Memory B cell (primary cell): ENCODE data around the gene JCAD.
"Not testable (repeated sequence)": the region's sequence is repeated elsewhere in the genome, so short reads cannot be mapped to it uniquely, and the experiment has no call there.

Source experiments
- ATAC-seq: fragments of 150-1000 bp; cut with Tn5 transposase; 2 replicates; pipeline ENCODE4 v1.10.0; 2021; ENCODE audit warnings: low read depth, mild to moderate bottlenecking, moderate library complexity
- DNase-seq, 2 donors: peaks; one replicate each; pipeline ENCODE4 v3.0.0; 2022; ENCODE audit warnings: low spot score in 2 of 2
- H3K27ac Mint-ChIP-seq: one replicate; pipeline ENCODE4 v1.8.0; 2022; ENCODE audit warnings: mild to moderate bottlenecking, moderate library complexity, mixed read lengths
- H3K27me3 Mint-ChIP-seq: one replicate; pipeline ENCODE4 v1.8.0; 2022; ENCODE audit warnings: mixed read lengths
- H3K36me3 Mint-ChIP-seq: one replicate; pipeline ENCODE4 v1.8.0; 2022; ENCODE audit warnings: mild to moderate bottlenecking, mixed read lengths
- H3K4me1 Mint-ChIP-seq: one replicate; pipeline ENCODE4 v1.8.0; 2022; ENCODE audit warnings: mixed read lengths
- H3K4me3 Mint-ChIP-seq: one replicate; pipeline ENCODE4 v1.8.0; 2022; ENCODE audit warnings: mild to moderate bottlenecking, moderate library complexity, mixed read lengths
- H3K9me3 Mint-ChIP-seq: one replicate; pipeline ENCODE4 v1.8.0; 2022; ENCODE audit warnings: mixed read lengths

Gene JCAD

GRCh38 chr10:29987471-29987870 lies 71.9 kb downstream of the JCAD start:
- H3K9me3 Mint-ChIP-seq, result peaks cover 13% of the 10 kb centered on the region
- H3K4me3 Mint-ChIP-seq, result no peak overlapping the region
- no peak for ATAC-seq
- H3K36me3 Mint-ChIP-seq, result peaks cover 2% of the 10 kb centered on the region
- H3K4me1 Mint-ChIP-seq, result no peaks in the 10 kb centered on the region
- no peaks in the 10 kb centered on the region for H3K27me3 Mint-ChIP-seq
- no peak overlapping the region for H3K27ac Mint-ChIP-seq
- no peak for DNase-seq

GRCh38 chr10:29982997-29983648 lies 76.3 kb downstream of the JCAD start:
- DNase-seq, result no peak
- Mint-ChIP-seq H3K27ac (no peak overlapping the region), H3K4me3 (no peak overlapping the region), H3K9me3 (peaks cover 15% of the 10 kb centered on the region), H3K4me1 (no peaks in the 10 kb centered on the region), H3K36me3 (peaks cover 2% of the 10 kb centered on the region), H3K27me3 (peaks cover 2% of the 10 kb centered on the region)
- ATAC-seq, result no peak

- Mint-ChIP-seq H3K4me3 (no peak overlapping the region), H3K27ac (no peak overlapping the region), H3K9me3 (peaks cover 13% of the 10 kb centered on the region), H3K4me1 (no peaks in the 10 kb centered on the region), H3K27me3 (peaks cover 2% of the 10 kb centered on the region), H3K36me3 (peaks cover 2% of the 10 kb centered on the region)
- ATAC-seq, result no peak
- no peak for DNase-seq
Measured at GRCh38 chr10:29981510-29981909, 77.9 kb downstream of the JCAD start.

DNA sequence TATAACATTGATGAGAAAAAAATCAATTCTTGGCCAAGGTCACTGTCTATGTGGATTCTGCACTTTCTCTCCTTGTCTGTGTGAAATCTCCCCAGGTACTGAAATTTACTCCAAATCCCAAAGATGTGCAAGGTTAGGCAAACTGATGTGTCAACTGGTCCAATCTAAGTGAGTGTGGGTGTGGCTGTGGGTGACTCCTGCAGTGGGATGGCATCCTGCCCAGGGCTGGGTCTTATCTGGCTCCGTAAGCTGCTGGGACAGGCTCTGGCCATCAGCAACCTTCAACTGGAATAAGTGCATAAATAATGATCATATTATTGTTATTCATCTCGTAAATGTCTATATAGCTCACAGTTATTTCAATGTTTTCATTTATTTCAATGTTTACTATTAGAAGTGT lies 79.3 kb downstream of the JCAD start:
- DNase-seq (no peak), ATAC-seq (no peak)
- peaks cover 11% of the 10 kb centered on the region for H3K9me3 Mint-ChIP-seq
- H3K36me3 Mint-ChIP-seq, result peaks cover 2% of the 10 kb centered on the region
- H3K27me3 Mint-ChIP-seq, result peaks cover 2% of the 10 kb centered on the region
- no peaks in the 10 kb centered on the region for H3K4me1 Mint-ChIP-seq
- H3K4me3 Mint-ChIP-seq, result no peak overlapping the region
- no peak overlapping the region for H3K27ac Mint-ChIP-seq

DNA sequence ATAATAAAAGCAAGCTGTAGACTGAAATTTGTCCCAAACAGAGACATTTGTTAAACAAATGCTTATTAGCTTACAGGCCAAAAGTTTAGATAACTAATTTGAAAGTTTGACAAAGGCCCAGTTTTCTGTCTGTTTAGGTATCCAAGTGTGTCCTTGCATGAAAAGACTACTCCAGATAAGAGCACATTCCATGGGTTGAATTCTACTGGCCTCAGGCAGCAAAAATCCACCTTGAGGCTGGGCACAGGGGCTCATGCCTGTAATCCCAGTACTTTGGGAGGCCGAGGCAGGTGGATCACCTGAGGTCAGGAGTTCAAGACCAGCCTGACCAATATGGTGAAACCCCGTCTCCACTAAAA lies 80.0 kb downstream of the JCAD start:
- H3K4me1 Mint-ChIP-seq, H3K27me3 Mint-ChIP-seq, ATAC-seq, DNase-seq, H3K4me3 Mint-ChIP-seq, H3K36me3 Mint-ChIP-seq, H3K27ac Mint-ChIP-seq: not testable (repeated sequence)
- peaks cover 14% of the 10 kb centered on the region for H3K9me3 Mint-ChIP-seq

DNA sequence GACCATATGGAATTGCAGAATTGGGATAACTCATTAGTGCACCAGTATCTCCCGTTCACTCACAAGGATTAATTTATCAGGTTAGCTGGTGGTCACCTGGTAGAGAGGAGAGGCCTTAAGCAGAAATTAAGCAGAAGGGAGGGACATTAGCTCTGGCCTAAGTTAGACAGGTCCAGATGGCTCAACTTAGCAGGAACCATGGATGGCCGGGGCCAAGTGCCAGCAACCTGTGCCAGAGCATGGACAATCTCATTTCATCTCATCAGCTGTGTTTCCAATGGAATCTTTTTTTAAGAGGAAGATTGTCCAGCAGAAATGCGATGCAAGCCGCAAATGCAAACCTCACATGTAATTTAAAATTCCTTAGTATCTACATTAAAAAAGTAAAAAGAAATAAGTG lies 82.2 kb downstream of the JCAD start:
- ATAC-seq, result no peak

GRCh38 chr10:29976134-29976533 lies 83.3 kb downstream of the JCAD start:
- H3K4me3 Mint-ChIP-seq, result no peak overlapping the region
- no peak for ATAC-seq
- H3K27ac Mint-ChIP-seq, result no peak overlapping the region
- H3K27me3 Mint-ChIP-seq, result peaks cover 5% of the 10 kb centered on the region
- DNase-seq, result no peak
- no peaks in the 10 kb centered on the region for H3K4me1 Mint-ChIP-seq
- peaks cover 4% of the 10 kb centered on the region for H3K9me3 Mint-ChIP-seq
- H3K36me3 Mint-ChIP-seq, result no peaks in the 10 kb centered on the region

More for the DNA sequence above, 82.2 kb downstream of the JCAD start:
- Mint-ChIP-seq H3K4me3 (no peak overlapping the region), H3K36me3 (no peaks in the 10 kb centered on the region), H3K27ac (no peak overlapping the region), H3K27me3 (peaks cover 2% of the 10 kb centered on the region), H3K9me3 (peaks cover 3% of the 10 kb centered on the region), H3K4me1 (no peaks in the 10 kb centered on the region)
- DNase-seq, result no peak

DNA sequence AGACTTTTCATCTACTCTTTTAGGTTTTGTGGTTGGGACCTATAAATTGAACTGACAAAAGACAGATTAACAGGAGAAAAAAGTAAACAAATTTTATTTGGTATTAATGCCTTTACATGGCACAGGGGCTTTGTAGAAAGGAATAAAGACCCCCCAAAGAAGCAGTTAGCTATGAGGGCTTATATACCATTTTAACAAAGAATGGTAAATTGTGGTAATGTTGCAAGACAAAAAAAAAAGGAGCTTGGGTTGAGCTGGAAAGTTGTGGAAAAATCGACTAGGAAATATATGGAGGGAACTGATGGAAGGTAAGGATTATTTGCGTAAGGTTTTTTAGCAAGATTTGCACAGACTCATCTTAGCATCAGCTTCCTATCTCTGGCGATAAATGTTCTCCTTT lies 84.6 kb downstream of the JCAD start:
- no peaks in the 10 kb centered on the region for H3K36me3 Mint-ChIP-seq
- peaks cover 4% of the 10 kb centered on the region for H3K9me3 Mint-ChIP-seq
- ATAC-seq, result no peak
- H3K27me3 Mint-ChIP-seq, result peaks cover 2% of the 10 kb centered on the region
- no peaks in the 10 kb centered on the region for H3K4me1 Mint-ChIP-seq
- H3K27ac Mint-ChIP-seq, result no peak overlapping the region
- H3K4me3 Mint-ChIP-seq, result no peak overlapping the region
- DNase-seq, result no peak

- no peak overlapping the region for H3K4me3 Mint-ChIP-seq
- ATAC-seq (no peak), DNase-seq (no peak)
- no peaks in the 10 kb centered on the region for H3K4me1 Mint-ChIP-seq
- H3K36me3 Mint-ChIP-seq, result no peaks in the 10 kb centered on the region
- H3K9me3 Mint-ChIP-seq, result peaks cover 4% of the 10 kb centered on the region
- peaks cover 2% of the 10 kb centered on the region for H3K27me3 Mint-ChIP-seq
- H3K27ac Mint-ChIP-seq, result no peak overlapping the region
Measured at GRCh38 chr10:29973921-29974320, 85.5 kb downstream of the JCAD start.

- DNase-seq (no peak), ATAC-seq (no peak)
- peaks cover 2% of the 10 kb centered on the region for H3K27me3 Mint-ChIP-seq
- H3K27ac Mint-ChIP-seq, result no peak overlapping the region
- H3K36me3 Mint-ChIP-seq, result no peaks in the 10 kb centered on the region
- H3K4me1 Mint-ChIP-seq, result no peaks in the 10 kb centered on the region
- H3K4me3 Mint-ChIP-seq, result no peak overlapping the region
- H3K9me3 Mint-ChIP-seq, result peaks cover 4% of the 10 kb centered on the region
Measured at GRCh38 chr10:29970576-29970975, 88.8 kb downstream of the JCAD start.

DNA sequence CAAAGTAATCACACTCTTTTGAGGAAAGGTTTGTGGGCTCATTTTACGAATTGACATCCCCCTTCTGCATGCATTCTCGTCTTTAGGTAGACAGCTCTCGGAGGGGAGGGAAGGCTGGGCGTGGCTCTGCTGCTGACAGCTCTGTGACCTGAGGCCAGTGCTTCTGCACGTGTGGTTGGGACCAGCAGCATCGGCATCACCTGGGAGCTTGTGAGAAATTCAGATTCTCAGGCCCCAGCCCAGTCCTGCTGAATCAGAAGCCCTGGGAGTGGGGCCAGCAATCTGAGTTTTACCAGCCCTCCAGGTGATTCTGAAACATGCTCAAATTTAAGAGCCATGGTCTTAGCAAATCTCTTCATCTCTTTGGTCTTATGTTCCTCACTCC lies 89.4 kb downstream of the JCAD start:
- peaks cover 2% of the 10 kb centered on the region for H3K27me3 Mint-ChIP-seq
- H3K36me3 Mint-ChIP-seq, result no peaks in the 10 kb centered on the region
- H3K27ac Mint-ChIP-seq, result no peak overlapping the region
- no peak for DNase-seq
- H3K4me1 Mint-ChIP-seq, result no peaks in the 10 kb centered on the region
- peaks cover 4% of the 10 kb centered on the region for H3K9me3 Mint-ChIP-seq
- no peak overlapping the region for H3K4me3 Mint-ChIP-seq
- no peak for ATAC-seq

- Mint-ChIP-seq H3K36me3 (no peaks in the 10 kb centered on the region), H3K27me3 (peaks cover 3% of the 10 kb centered on the region)
Measured at GRCh38 chr10:29969255-29970011, 90.0 kb downstream of the JCAD start.

DNA sequence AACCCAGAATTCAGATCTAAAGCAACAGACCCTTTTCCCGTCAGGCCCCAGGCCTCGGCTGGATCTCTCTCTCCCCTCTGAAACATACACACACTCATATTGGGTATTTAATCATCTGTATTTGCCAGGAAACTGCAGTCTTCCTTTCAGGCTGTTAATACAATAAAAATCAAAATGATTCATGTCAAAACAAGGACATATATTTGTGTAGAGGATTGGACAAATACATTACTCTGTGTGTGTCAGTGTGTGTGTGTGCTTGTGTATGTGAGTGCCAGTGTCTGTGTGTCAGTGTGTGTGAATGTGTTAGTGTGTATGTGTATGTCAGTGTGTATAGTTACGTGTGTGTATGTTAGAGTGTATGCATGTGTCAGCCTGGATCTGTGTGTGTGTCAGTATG lies 90.8 kb downstream of the JCAD start:
- Mint-ChIP-seq H3K4me1 (no peaks in the 10 kb centered on the region), H3K27ac (no peak overlapping the region), H3K9me3 (peaks cover 1% of the 10 kb centered on the region), H3K36me3 (no peaks in the 10 kb centered on the region), H3K4me3 (no peak overlapping the region), H3K27me3 (peaks cover 6% of the 10 kb centered on the region)
- DNase-seq (no peak), ATAC-seq (no peak)

More at GRCh38 chr10:29969255-29970011, 90.0 kb downstream of the JCAD start:
- H3K27ac Mint-ChIP-seq, result no peak overlapping the region
- H3K4me1 Mint-ChIP-seq, result no peaks in the 10 kb centered on the region
- H3K9me3 Mint-ChIP-seq, result peaks cover 2% of the 10 kb centered on the region
- H3K4me3 Mint-ChIP-seq, result no peak overlapping the region
- DNase-seq (no peak), ATAC-seq (no peak)

- H3K36me3 Mint-ChIP-seq, result no peaks in the 10 kb centered on the region
- no peaks in the 10 kb centered on the region for H3K4me1 Mint-ChIP-seq
- no peak overlapping the region for H3K27ac Mint-ChIP-seq
Measured at GRCh38 chr10:29966269-29966668, 93.1 kb downstream of the JCAD start.

More at GRCh38 chr10:29966269-29966668, 93.1 kb downstream of the JCAD start:
- Mint-ChIP-seq H3K9me3 (no peaks in the 10 kb centered on the region), H3K4me3 (no peak overlapping the region), H3K27me3 (peaks cover 5% of the 10 kb centered on the region)
- no peak for DNase-seq
- no peak for ATAC-seq
